Activated naive CD8-positive, alpha-beta T cell treated with anti-CD3 and anti-CD28 coated beads, Interleukin-2, amount 50 U/mL, for 24 hours (primary cell): ENCODE results near the gene ZNF730.
"Not testable (repeated sequence)": the region's sequence is repeated elsewhere in the genome, so short reads cannot be mapped to it uniquely, and the experiment has no call there.

Experiments used
- ATAC-seq: fragments of 150-1000 bp; cut with Tn5 transposase; one replicate; pipeline ENCODE4 v1.10.0; 2021
- DNase-seq: peaks from one replicate; pipeline ENCODE4 v3.0.0; 2021
- H3K27ac Mint-ChIP-seq: one replicate; pipeline ENCODE4 v1.8.0; 2021; ENCODE audit warnings: mild to moderate bottlenecking, mixed read lengths
- H3K27me3 Mint-ChIP-seq: one replicate; pipeline ENCODE4 v1.8.0; 2021; ENCODE audit warnings: mixed read lengths
- H3K36me3 Mint-ChIP-seq: one replicate; pipeline ENCODE4 v1.8.0; 2021; ENCODE audit warnings: low read depth, mixed read lengths
- H3K4me1 Mint-ChIP-seq: one replicate; pipeline ENCODE4 v1.8.0; 2021; ENCODE audit warnings: mixed read lengths
- H3K4me3 Mint-ChIP-seq: one replicate; pipeline ENCODE4 v1.8.0; 2021; ENCODE audit warnings: mild to moderate bottlenecking, moderate library complexity, mixed read lengths
- H3K9me3 Mint-ChIP-seq: one replicate; pipeline ENCODE4 v1.8.0; 2021; ENCODE audit warnings: mixed read lengths

ZNF730 gene

DNA sequence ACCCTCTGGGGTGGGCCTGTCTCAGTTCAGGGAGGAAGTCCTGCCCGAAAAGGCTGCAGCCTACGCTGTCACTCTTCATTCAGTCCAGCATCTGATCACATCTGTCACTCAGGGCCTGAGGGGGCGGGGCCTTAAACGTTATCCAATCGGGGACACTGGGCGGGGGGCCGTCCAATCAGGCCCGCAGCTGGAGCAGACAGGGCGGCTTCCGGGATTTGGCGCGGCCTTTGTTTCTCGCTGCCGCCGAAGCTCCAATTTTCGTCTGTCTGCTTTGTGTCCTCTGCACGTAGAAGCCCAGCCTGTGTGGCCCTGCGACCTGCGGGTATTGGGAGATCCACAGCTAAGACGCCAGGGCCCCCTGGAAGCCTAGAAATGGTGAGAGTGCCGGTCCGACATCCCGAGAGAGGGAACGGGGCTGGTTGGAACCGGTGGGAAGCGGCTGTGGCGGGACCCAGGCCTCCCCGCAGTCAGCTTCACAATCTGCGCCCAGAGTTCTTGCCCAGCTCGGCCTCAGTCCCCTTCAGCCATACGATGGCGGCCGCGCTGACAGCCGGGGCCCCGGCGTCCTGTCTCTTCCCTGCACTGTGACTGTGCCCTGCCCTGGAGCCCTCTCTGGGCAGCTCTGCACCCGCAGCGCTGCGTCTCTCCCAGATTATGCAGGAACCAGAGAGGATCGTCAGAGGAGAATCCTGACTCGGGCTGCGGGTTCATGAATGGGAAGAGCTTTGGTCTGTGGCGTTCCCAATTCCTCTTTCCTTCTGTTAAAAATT is at the start of gene ZNF730:
Gene ZNF730 (plus strand): TSS at position 224 of the 770 bp plus-strand sequence. CDS start 149 bp downstream, at position 373.
- Mint-ChIP-seq H3K4me1 (peaks cover 7% of the 10 kb centered on the region), H3K36me3 (peaks cover 3% of the 10 kb centered on the region), H3K27ac (no peak within 1 kb of the TSS), H3K4me3 (peak within 1 kb of the TSS; percentile 77), H3K9me3 (peaks cover 11% of the 10 kb centered on the region), H3K27me3 (peaks cover 26% of the 10 kb centered on the region)
- peak; percentile 91 for ATAC-seq
- peak; percentile 63 for DNase-seq

DNA sequence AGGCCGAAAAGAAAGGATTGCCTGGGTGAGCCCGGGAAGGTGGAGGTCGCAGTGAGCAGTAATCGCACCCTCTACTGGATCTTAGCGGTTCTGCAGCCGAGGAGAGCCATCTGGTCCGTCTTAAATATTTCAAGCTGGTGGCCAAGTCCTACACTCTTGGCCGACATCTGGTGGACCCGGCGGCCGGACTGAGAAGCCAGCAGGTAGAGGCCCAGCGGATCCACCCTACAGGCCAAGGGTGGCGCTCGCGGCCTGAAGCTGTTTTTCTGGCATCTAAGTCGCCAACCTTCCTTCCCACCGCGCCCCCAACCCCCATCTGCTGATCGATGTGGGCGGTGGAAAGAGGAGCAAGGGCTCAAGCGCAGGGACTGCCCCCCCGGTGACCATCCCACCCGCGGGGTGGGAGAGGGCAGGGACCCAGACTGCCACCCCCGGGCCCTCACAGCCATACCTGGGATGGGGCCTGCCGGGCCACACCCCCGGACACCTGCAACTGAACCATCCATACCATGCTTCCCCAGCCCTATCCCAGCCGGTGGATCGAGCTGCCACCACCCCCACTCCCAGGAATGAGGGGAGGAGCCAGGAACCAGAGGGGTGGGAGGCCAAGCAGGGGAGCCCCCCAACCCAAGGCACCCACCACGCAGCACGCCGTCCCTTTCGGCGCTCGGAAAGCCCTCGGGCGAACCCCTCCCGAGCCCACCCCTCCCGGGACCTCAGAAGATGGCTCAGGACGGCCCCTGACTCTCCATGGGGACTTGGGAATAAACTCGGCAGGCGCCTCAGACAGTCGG is 46.3 kb upstream of the ZNF730 start:
- no peak overlapping the region for H3K4me3 Mint-ChIP-seq
- peaks cover 2% of the 10 kb centered on the region for H3K4me1 Mint-ChIP-seq
- peaks cover 38% of the 10 kb centered on the region for H3K27me3 Mint-ChIP-seq
- peaks cover 16% of the 10 kb centered on the region for H3K9me3 Mint-ChIP-seq
- H3K27ac Mint-ChIP-seq: no peak overlapping the region
- DNase-seq (peak; percentile 10), ATAC-seq (no peak)
- peaks cover 9% of the 10 kb centered on the region for H3K36me3 Mint-ChIP-seq

DNA sequence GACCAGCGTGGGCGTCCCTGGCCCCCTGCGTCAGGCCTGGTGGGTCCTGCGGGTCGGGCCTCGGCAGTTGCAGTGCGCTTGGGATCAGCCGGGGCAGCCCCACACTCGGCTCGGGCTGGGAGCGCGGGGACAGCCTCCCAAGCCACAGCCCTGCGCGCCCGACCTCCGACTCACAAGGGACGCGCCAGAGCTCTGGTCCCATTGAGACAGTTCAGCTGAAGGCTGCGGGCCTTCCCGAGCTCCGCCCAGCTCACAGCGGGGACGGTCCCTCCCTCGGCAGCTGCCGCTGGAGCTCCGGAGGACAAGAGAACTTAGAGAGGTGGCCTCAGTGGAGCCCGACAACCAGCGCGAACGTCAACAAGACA is 45.7 kb upstream of the ZNF730 start:
- no peak overlapping the region for H3K27ac Mint-ChIP-seq
- ATAC-seq: no peak
- DNase-seq: no peak
- H3K27me3 Mint-ChIP-seq: peaks cover 43% of the 10 kb centered on the region
- no peak overlapping the region for H3K4me3 Mint-ChIP-seq
- H3K9me3 Mint-ChIP-seq: peaks cover 19% of the 10 kb centered on the region
- H3K36me3 Mint-ChIP-seq: peaks cover 12% of the 10 kb centered on the region
- H3K4me1 Mint-ChIP-seq: peaks cover 2% of the 10 kb centered on the region

DNA sequence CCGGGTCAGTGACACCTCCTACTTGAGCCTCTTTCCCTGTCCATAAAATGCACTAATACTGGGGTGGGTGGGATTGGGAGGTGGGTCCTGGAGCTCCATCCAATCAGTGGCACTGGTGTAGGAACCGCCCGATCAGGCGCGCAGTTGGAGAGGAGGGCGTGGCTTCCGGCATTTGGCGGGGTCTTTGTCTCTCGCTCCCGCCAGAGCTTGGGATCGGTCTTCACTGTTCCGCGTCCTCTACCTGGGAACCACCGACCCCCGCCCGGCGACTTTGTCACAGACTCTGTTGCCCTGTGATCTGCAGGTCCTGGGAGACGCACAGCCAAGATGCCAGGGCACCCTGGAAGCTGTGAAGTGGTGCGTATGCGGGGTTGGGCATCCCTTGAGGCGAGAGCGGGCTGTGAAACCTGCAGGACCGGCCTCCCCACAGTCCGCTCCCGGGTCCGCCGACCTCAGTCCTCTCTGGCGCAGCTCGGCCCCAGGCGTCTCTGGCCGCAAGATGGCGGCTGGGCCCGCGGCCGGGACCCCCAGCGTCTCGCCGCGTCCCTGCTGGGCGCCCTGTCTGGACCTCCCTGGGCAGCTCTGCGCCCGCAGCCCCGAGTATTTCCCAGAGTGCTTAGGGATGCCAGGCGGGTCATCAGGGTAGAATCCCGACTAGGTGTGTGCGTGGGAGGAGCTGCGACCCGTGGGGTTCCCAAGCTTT is 41.6 kb upstream of the ZNF730 start:
- DNase-seq: peak; percentile 14
- peak; percentile 40 for ATAC-seq
- Mint-ChIP-seq H3K36me3 (peaks cover 10% of the 10 kb centered on the region), H3K4me1 (no peaks in the 10 kb centered on the region), H3K4me3 (peak overlapping the region; percentile 60), H3K27ac (no peak overlapping the region), H3K27me3 (peaks cover 35% of the 10 kb centered on the region), H3K9me3 (peaks cover 12% of the 10 kb centered on the region)

DNA sequence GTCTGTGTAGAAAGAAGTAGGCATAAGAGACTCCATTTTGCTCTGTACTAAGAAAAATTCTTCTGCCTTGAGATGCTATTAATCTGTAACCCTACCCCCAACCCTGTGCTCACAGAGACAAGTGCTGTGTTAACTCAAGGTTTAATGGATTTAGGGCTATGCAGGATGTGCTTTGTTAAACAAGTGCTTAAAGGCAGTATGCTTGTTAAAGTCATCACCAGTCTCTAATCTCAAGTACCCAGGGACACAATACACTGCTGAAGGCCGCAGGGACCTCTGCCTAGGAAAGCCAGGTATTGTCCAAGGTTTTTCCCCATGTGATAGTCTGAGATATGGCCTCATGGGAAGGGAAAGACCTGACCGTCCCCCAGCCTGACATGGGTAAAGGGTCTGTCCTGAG is 39.0 kb upstream of the ZNF730 start:
- not testable (repeated sequence) for H3K27ac Mint-ChIP-seq, H3K4me1 Mint-ChIP-seq, ATAC-seq, H3K4me3 Mint-ChIP-seq, DNase-seq, H3K36me3 Mint-ChIP-seq
- peaks cover 22% of the 10 kb centered on the region for H3K27me3 Mint-ChIP-seq
- H3K9me3 Mint-ChIP-seq: peaks cover 24% of the 10 kb centered on the region

DNA sequence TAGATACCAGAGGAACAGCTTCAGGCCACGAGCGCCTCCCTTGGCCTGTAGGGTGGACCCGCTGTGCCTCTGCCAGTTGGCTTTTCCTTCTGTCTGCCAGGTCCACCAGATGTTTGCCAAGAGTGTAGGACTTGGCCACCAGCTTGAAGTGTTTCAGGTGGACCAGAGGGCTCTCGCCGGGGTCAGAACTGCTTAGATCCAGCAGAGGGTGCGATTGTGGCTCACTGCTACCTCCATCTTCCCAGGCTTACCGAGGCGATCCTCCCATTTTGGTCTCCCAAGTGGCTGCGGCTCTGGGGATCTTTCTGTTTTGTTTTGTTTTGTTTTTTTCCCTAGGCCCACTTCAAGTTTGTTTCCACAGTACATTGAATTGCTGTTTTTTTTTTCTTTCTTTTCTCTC is 23.0 kb upstream of the ZNF730 start:
- H3K4me3 Mint-ChIP-seq: no peak overlapping the region
- no peaks in the 10 kb centered on the region for H3K27me3 Mint-ChIP-seq
- peaks cover 53% of the 10 kb centered on the region for H3K9me3 Mint-ChIP-seq
- DNase-seq: no peak
- peaks cover 8% of the 10 kb centered on the region for H3K36me3 Mint-ChIP-seq
- no peak for ATAC-seq
- no peaks in the 10 kb centered on the region for H3K4me1 Mint-ChIP-seq
- no peak overlapping the region for H3K27ac Mint-ChIP-seq

DNA sequence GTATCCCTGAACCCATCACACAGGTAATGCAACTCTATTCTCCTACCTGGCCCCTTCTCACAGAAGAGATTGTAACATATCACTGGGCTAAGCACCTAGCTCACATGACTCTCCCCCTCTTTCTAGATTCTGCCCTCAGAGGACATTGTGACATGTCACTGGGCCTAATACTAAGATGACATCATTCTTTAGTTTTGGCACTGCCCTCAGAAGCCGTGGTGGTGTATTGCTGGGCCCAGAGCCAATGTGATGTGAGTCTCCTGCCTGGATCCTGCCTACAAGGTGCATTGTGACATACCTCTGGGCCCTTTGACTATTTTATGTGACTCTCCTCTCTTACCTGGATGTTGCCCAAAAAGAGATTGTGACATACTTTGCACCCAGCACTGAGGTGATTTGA is 21.4 kb upstream of the ZNF730 start:
- H3K9me3 Mint-ChIP-seq: peaks cover 54% of the 10 kb centered on the region
- no peak overlapping the region for H3K27ac Mint-ChIP-seq
- H3K4me3 Mint-ChIP-seq: no peak overlapping the region
- no peaks in the 10 kb centered on the region for H3K27me3 Mint-ChIP-seq
- no peak for ATAC-seq
- H3K36me3 Mint-ChIP-seq: no peaks in the 10 kb centered on the region
- no peak for DNase-seq
- H3K4me1 Mint-ChIP-seq: no peaks in the 10 kb centered on the region

DNA sequence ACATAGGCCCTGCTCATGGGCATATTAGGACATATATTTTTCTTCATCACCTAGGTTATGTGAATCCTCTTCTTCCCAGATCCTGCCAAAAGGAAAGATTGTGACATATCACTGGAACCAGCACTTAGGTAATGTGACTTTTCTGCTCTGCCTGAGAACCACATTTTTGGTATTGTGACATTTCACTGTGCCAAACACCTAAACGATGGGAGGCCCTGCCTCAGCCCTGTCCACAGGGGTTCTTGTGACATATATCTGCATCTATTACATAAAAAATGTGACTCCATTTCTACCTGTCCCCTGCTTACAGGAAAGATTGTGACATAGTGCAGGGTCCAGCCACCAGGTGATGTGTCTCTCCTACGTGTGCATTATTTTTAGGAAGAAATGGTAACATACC is 18.5 kb upstream of the ZNF730 start:
- no peaks in the 10 kb centered on the region for H3K4me1 Mint-ChIP-seq
- peaks cover 51% of the 10 kb centered on the region for H3K9me3 Mint-ChIP-seq
- no peak for ATAC-seq
- no peak for DNase-seq
- no peaks in the 10 kb centered on the region for H3K36me3 Mint-ChIP-seq
- H3K27ac Mint-ChIP-seq: no peak overlapping the region
- H3K4me3 Mint-ChIP-seq: no peak overlapping the region
- H3K27me3 Mint-ChIP-seq: no peaks in the 10 kb centered on the region

DNA sequence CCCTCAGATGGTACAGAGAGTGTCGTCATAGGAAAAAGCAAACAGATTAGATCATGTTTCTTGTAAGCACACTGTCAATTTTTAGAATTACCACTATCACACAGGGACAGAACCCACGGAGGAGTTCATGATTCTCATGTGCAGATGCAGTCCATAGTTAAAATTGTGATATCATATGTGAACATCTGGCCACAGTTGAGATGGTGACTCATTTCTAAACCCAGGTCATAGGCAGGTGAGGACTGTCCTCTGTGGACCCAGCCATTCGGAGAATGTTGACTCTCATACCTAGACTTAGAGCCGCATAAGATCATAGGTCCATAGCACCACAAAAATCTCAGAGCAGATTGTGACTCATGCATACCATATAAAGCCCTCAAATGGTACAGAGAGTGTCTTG is 17.8 kb upstream of the ZNF730 start:
- Mint-ChIP-seq H3K27ac (no peak overlapping the region), H3K9me3 (peaks cover 49% of the 10 kb centered on the region), H3K36me3 (no peaks in the 10 kb centered on the region), H3K4me3 (no peak overlapping the region), H3K4me1 (no peaks in the 10 kb centered on the region), H3K27me3 (no peaks in the 10 kb centered on the region)
- no peak for DNase-seq
- ATAC-seq: no peak

DNA sequence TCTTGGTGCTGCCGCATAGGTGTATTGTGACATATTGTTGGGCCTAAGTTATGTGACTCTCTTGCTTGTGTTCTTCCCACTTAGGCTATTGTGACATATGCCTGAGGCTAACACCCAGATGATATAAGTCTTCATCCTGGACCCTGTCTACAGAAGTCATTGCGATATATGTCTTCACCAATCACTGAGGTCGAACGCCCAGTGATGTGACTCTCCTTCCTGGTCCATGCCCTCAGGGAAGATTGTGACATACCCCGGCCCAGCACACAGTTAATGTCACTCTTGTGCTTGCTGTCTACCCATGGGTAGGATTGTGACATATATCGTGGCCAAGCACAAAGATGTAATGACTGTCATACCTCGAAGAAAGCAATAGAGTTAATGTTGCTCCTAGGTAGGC is 16.9 kb upstream of the ZNF730 start:
- ATAC-seq: no peak
- Mint-ChIP-seq H3K4me1 (no peaks in the 10 kb centered on the region), H3K9me3 (peaks cover 46% of the 10 kb centered on the region), H3K36me3 (no peaks in the 10 kb centered on the region), H3K4me3 (no peak overlapping the region), H3K27me3 (no peaks in the 10 kb centered on the region), H3K27ac (no peak overlapping the region)
- no peak for DNase-seq

DNA sequence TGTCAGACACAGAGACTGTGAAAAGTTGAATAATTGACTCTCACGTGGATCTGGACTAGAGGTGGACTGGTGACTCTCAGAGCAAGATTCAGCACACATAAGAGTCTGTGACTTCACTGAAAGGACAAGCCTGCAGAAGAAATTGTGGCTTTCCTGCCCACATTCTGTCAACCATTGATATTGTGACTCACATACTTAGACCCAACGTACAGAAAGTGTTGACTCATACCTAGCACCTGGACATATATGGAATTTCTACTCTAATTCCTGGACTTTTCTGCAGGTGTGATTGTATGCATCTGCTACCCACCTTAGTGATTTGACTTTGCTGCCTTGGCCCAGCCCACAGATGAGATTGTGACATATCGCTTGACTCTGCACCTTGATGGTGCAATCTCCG is 15.6 kb upstream of the ZNF730 start:
- no peak overlapping the region for H3K4me3 Mint-ChIP-seq
- H3K27ac Mint-ChIP-seq: no peak overlapping the region
- no peaks in the 10 kb centered on the region for H3K36me3 Mint-ChIP-seq
- peaks cover 38% of the 10 kb centered on the region for H3K9me3 Mint-ChIP-seq
- H3K4me1 Mint-ChIP-seq: no peaks in the 10 kb centered on the region
- no peak for DNase-seq
- ATAC-seq: no peak
- H3K27me3 Mint-ChIP-seq: no peaks in the 10 kb centered on the region

DNA sequence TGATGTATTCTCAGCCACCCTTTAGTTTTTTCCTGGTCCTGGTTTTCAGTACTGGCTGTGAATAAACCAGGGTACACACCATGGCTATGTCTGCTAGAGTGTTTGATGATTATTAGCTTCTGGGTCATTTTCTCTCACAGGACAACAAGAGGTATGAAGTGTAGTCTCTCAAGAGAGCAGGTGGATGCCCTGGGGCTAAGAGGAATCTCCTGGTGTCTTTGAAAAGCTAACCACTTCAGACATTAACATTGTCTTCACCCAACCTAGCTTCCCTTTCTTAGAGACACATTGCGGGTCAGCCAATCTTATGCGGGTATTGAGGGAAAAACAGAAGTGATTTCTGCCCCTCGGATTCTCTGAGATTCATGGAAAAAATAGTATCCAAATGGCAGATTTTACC is 1.6 kb downstream of the ZNF730 start:
- ATAC-seq (no peak), DNase-seq (no peak)
- H3K27ac Mint-ChIP-seq: no peak overlapping the region
- peaks cover 26% of the 10 kb centered on the region for H3K27me3 Mint-ChIP-seq
- H3K4me3 Mint-ChIP-seq: peak overlapping the region; percentile 11
- H3K36me3 Mint-ChIP-seq: peaks cover 3% of the 10 kb centered on the region
- H3K9me3 Mint-ChIP-seq: peaks cover 11% of the 10 kb centered on the region
- peaks cover 7% of the 10 kb centered on the region for H3K4me1 Mint-ChIP-seq

DNA sequence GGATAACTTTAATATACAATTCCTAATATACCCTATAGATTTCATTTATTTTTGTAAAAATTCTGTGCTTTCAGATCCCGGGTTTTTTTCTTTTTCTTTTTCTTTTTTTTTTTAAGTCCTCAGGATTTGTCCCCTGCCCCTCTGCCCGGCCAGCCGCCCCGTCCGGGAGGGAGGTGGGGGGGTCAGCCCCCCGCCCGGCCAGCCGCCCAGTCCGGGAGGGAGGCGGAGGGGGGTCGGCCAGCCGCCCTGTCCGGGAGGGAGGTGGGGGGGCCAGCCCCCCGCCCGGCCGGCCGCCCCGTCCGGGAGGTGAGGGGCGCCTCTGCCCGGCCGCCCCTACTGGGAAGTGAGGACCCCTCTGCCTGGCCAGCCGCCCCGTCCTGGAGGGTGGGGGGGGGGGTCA is 17.4 kb downstream of the ZNF730 start:
- H3K9me3 Mint-ChIP-seq, H3K36me3 Mint-ChIP-seq, DNase-seq, H3K4me1 Mint-ChIP-seq, H3K27ac Mint-ChIP-seq, H3K4me3 Mint-ChIP-seq, ATAC-seq, H3K27me3 Mint-ChIP-seq: not testable (repeated sequence)

DNA sequence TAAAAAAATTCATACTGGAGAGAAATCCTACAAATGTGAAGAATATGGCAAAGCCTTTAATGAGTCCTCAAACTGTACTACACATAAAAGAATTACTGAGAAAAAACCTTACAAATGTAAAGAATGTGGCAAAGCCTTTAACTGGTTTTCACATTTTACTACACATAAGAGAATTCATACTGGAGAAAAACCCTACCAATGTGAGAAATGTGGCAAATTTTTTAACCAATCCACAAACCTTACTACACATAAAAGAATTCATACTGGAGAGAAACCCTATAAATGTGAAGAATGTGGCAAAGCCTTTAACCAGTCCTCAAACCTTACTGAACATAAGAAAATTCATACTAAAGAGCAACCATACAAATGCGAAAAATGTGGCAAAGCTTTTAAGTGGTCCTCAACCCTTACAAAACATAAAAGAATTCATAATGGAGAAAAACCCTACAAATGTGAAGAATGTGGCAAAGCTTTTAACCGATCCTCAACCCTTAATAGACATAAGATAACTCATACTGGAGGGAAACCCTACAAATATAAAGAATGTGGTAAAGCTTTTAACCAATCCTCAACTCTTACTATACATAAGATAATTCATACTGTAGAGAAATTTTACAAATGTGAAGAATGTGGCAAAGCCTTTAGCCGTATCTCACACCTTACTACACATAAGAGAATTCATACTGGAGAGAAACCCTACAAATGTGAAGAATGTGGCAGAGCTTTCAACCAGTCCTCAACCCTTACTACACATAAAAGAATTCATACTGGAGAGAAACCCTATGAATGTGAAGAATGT is 29.0 kb downstream of the ZNF730 start:
- Mint-ChIP-seq H3K27ac (no peak overlapping the region), H3K27me3 (no peaks in the 10 kb centered on the region), H3K4me3 (no peak overlapping the region), H3K9me3 (peaks cover 60% of the 10 kb centered on the region), H3K36me3 (peaks cover 30% of the 10 kb centered on the region), H3K4me1 (no peaks in the 10 kb centered on the region)
- DNase-seq (no peak), ATAC-seq (no peak)
